GM12878 (cell line): ENCODE measurements around the gene P3H3. TPM values are rescaled to one million over a fixed set of nuclear protein-coding genes. Genes with fewer than 3 reads are reported as not detected.
A peak's percentile ranks its signal among the peaks of the same experiment; 100 is the strongest.

Source experiments
- E4F1 ChIP-seq: fragments of 450-650 bp; IDR thresholded peaks from 2 replicates; pipeline ENCODE4 v1.6.1; 2018; ENCODE audit warnings: borderline replicate concordance, mild to moderate bottlenecking; ENCODE audit not compliant: partially characterized antibody
- MLLT1 ChIP-seq: fragments of 450-650 bp; IDR thresholded peaks from 2 replicates; pipeline ENCODE4 v1.6.1; 2016; ENCODE audit warnings: mild to moderate bottlenecking
- NBN ChIP-seq: fragments of 450-650 bp; IDR thresholded peaks from 2 replicates; pipeline ENCODE4 v1.6.1; 2016
- SUPT20H ChIP-seq: IDR thresholded peaks from 2 replicates; pipeline ENCODE4 v1.6.1; 2011; ENCODE audit warnings: low read depth, mild to moderate bottlenecking, low read length, moderate library complexity, borderline replicate concordance; ENCODE audit not compliant: control insufficient read depth
- ZNF592 ChIP-seq: fragments of 450-650 bp; IDR thresholded peaks from 2 replicates; pipeline ENCODE4 v1.6.1; 2017; ENCODE audit warnings: mild to moderate bottlenecking, moderate library complexity
- polyA plus RNA-seq, 11 experiments: library from polyadenylated mRNA; depleted of rRNA in 4 of 11; unstranded in 6 of 11; stranded (reverse) in 5 of 11; fragments of >200 nt; fragmentation: Nextera tagmentation in 4 of 11; fragmentation: Illumina TruSeq in 1 of 11; extraction: Ambion mirVana in 4 of 11; extraction: Trizol in 1 of 11; gene quantifications; 1 replicate in 1 of 11; 2 replicates in 10 of 11; pipeline versions ENCODE4 v1.2.1 to v1.2.3, GENCODE V29; 2011 to 2016; ENCODE audit warnings: inconsistent platforms in 2 of 11, missing spikeins in 2 of 11, low read depth in 1 of 11
- total RNA-seq, 4 experiments: library from RNA; depleted of rRNA in 3 of 4; stranded (reverse); fragments of >200 nt in 3 of 4; fragmentation: Illumina TruSeq in 1 of 4; extraction: Trizol in 1 of 4; gene quantifications; 2 replicates each; pipeline versions ENCODE4 v1.2.1 to v1.2.3, GENCODE V29; 2013 to 2021
- TF ChIP-seq, protein P1 (sequence below): IDR thresholded peaks from 2 replicates; pipeline ENCODE4 v1.6.1; 2012; ENCODE audit warnings: mild to moderate bottlenecking, low read depth, low read length
- TF ChIP-seq, protein P2 (sequence below): IDR thresholded peaks from 2 replicates; pipeline ENCODE4 v1.6.1; 2011; ENCODE audit warnings: mild to moderate bottlenecking, low read depth, low read length, moderate library complexity; ENCODE audit not compliant: insufficient replicate concordance
- TF ChIP-seq, protein P3 (sequence below), 3 experiments: IDR thresholded peaks in 2 of 3; conservative IDR thresholded peaks in 1 of 3; 2 replicates each; pipeline ENCODE4 v1.5.1; 2011; ENCODE audit warnings: low read depth in 3 of 3, low read length in 3 of 3, mild to moderate bottlenecking in 3 of 3, control low read depth in 2 of 3, moderate library complexity in 2 of 3, inconsistent platforms in 1 of 3, mixed read lengths in 1 of 3; ENCODE audit not compliant: control insufficient read depth in 2 of 3, insufficient read depth in 1 of 3; ENCODE audit errors: extremely low read depth in 1 of 3

The P3H3 gene
- total and polyA plus RNA-seq, 10 of the 15 experiments (the other 5 are each of a cell fraction or from before 2014, with no cell fraction given), result 0.03 to 0.21 (median 0.05) TPM; not detected in 7

GRCh38 chr12:6868211-6869048, 40.2 kb downstream of the P3H3 start (continued):
- TF ChIP-seq, protein P1, sequence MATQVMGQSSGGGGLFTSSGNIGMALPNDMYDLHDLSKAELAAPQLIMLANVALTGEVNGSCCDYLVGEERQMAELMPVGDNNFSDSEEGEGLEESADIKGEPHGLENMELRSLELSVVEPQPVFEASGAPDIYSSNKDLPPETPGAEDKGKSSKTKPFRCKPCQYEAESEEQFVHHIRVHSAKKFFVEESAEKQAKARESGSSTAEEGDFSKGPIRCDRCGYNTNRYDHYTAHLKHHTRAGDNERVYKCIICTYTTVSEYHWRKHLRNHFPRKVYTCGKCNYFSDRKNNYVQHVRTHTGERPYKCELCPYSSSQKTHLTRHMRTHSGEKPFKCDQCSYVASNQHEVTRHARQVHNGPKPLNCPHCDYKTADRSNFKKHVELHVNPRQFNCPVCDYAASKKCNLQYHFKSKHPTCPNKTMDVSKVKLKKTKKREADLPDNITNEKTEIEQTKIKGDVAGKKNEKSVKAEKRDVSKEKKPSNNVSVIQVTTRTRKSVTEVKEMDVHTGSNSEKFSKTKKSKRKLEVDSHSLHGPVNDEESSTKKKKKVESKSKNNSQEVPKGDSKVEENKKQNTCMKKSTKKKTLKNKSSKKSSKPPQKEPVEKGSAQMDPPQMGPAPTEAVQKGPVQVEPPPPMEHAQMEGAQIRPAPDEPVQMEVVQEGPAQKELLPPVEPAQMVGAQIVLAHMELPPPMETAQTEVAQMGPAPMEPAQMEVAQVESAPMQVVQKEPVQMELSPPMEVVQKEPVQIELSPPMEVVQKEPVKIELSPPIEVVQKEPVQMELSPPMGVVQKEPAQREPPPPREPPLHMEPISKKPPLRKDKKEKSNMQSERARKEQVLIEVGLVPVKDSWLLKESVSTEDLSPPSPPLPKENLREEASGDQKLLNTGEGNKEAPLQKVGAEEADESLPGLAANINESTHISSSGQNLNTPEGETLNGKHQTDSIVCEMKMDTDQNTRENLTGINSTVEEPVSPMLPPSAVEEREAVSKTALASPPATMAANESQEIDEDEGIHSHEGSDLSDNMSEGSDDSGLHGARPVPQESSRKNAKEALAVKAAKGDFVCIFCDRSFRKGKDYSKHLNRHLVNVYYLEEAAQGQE, result no peak
- peak; percentile 65; the same call in 1 of the 2 replicates for TF ChIP-seq MLLT1
- TF ChIP-seq, protein P2, sequence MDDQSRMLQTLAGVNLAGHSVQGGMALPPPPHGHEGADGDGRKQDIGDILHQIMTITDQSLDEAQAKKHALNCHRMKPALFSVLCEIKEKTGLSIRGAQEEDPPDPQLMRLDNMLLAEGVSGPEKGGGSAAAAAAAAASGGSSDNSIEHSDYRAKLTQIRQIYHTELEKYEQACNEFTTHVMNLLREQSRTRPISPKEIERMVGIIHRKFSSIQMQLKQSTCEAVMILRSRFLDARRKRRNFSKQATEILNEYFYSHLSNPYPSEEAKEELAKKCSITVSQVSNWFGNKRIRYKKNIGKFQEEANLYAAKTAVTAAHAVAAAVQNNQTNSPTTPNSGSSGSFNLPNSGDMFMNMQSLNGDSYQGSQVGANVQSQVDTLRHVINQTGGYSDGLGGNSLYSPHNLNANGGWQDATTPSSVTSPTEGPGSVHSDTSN, result no peak
- TF ChIP-seq SUPT20H, result no peak
- no peak for TF ChIP-seq ZNF592
- TF ChIP-seq NBN, result no peak
- TF ChIP-seq E4F1, result no peak
- TF ChIP-seq, protein P3, sequence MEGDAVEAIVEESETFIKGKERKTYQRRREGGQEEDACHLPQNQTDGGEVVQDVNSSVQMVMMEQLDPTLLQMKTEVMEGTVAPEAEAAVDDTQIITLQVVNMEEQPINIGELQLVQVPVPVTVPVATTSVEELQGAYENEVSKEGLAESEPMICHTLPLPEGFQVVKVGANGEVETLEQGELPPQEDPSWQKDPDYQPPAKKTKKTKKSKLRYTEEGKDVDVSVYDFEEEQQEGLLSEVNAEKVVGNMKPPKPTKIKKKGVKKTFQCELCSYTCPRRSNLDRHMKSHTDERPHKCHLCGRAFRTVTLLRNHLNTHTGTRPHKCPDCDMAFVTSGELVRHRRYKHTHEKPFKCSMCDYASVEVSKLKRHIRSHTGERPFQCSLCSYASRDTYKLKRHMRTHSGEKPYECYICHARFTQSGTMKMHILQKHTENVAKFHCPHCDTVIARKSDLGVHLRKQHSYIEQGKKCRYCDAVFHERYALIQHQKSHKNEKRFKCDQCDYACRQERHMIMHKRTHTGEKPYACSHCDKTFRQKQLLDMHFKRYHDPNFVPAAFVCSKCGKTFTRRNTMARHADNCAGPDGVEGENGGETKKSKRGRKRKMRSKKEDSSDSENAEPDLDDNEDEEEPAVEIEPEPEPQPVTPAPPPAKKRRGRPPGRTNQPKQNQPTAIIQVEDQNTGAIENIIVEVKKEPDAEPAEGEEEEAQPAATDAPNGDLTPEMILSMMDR (IDR thresholded peaks at IDR 0.05 in 2 of 3, conservative IDR thresholded peaks at IDR 0.05 in 1 of 3; ENCODE audit: control insufficient read depth in 2 of 3, extremely low read depth in 1 of 3, insufficient read depth in 1 of 3, low read depth in 3 of 3, low read length in 3 of 3), result peak in 2 of 3 experiments; percentile 18 to 26; a peak in 2 of 6 replicates
